Upper lobe of right lung (tissue), 1 donor: ENCODE data around the gene DAB1. TPM values are rescaled to one million over a fixed set of nuclear protein-coding genes. Genes with fewer than 3 reads are reported as not detected.
A peak's percentile ranks its signal among the peaks of the same experiment; 100 is the strongest.

ENCODE experiments used
- ATAC-seq: fragments of 200-7000 bp; cut with Tn5 transposase; one replicate; pipeline ENCODE4 v1.9.1; 2020; ENCODE audit warnings: mild to moderate bottlenecking, moderate library complexity
- DNase-seq: peaks from one replicate; pipeline ENCODE4 v3.0.0-alpha.2; 2020
- H3K27ac ChIP-seq: fragments of 200-600 bp; one replicate; pipeline ENCODE4 v1.8.0; 2022
- H3K27me3 ChIP-seq: fragments of 200-600 bp; one replicate; pipeline ENCODE4 v1.8.0; 2022; ENCODE audit warnings: mild to moderate bottlenecking
- H3K36me3 ChIP-seq: fragments of 200-600 bp; one replicate; pipeline ENCODE4 v1.8.0; 2022
- H3K4me1 ChIP-seq: fragments of 200-600 bp; one replicate; pipeline ENCODE4 v1.8.0; 2022
- H3K4me3 ChIP-seq: fragments of 200-600 bp; one replicate; pipeline ENCODE4 v1.8.0; 2022; ENCODE audit warnings: mild to moderate bottlenecking
- H3K9me3 ChIP-seq: fragments of 200-600 bp; one replicate; pipeline ENCODE4 v1.8.0; 2022
- intact Hi-C: fragments of 100-400 bp; cut with DNase I; formaldehyde crosslinking; loops from one replicate; pipeline ENCODE4 v1.11.0; 2022
- total RNA-seq: library from RNA; stranded (reverse); fragmentation: NEBNext Ultra II Directional; extraction: Animal tissue kit (Norgen Biotek cat#: 25700); gene quantifications from one replicate; pipeline ENCODE4 v1.2.1, GENCODE V29; 2021
- TF ChIP-seq, protein P1 (sequence below): fragments of 200-600 bp; IDR thresholded peaks from one replicate; pipeline ENCODE4 v1.8.0; 2022; ENCODE audit warnings: antibody characterized with exemption
- donor health status: DM: no; HTN: yes; CAD: no; lungs with severe emphysema.

DAB1 gene
- total RNA-seq, 1 donor from 2014 or later = 0.29 TPM

DNA sequence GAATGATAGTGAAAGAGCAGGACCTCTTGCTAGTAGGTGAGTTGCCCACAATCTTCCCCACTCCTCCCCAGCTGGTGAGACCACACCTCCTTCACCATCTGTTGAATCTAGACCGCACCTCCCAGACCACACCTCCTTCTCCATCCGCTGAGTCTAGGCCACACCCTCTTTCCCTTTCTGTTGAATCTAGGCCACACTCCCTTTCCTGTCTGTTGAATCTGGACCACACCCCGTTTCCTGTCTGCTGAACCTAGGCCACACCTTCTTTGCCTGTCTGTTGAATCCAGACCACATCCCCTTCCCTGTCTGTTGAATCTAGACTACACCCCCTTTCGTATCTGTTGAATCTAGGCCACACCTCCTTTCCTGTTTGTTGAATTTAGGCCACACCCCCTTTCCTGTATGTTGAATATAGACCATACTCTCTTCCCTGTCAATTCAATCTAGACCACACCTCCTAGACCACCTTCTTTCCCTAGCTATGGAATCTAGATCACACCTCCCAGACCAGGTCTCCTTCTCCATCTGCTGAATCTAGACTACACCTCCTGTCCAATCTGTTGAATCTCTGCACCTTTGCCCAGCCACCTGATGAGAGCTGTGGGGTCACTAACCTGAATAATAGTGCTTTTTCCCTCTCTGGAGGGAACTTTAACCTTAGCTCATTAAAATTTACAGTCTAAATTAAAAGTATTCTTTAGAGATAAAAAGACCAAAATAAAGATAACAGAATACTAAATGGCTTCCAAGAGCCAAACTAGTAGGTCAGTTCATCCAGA, 116.3 kb downstream of the DAB1 start:
- no peak for DNase-seq
- H3K27ac ChIP-seq = no peak overlapping the region
- no peaks in the 10 kb centered on the region for H3K27me3 ChIP-seq
- no peaks in the 10 kb centered on the region for H3K9me3 ChIP-seq
- no peaks in the 10 kb centered on the region for H3K4me1 ChIP-seq
- H3K4me3 ChIP-seq = no peak overlapping the region
- intact Hi-C loops = no loop called here
- peak; percentile 70 for ATAC-seq
- TF ChIP-seq, protein P1, sequence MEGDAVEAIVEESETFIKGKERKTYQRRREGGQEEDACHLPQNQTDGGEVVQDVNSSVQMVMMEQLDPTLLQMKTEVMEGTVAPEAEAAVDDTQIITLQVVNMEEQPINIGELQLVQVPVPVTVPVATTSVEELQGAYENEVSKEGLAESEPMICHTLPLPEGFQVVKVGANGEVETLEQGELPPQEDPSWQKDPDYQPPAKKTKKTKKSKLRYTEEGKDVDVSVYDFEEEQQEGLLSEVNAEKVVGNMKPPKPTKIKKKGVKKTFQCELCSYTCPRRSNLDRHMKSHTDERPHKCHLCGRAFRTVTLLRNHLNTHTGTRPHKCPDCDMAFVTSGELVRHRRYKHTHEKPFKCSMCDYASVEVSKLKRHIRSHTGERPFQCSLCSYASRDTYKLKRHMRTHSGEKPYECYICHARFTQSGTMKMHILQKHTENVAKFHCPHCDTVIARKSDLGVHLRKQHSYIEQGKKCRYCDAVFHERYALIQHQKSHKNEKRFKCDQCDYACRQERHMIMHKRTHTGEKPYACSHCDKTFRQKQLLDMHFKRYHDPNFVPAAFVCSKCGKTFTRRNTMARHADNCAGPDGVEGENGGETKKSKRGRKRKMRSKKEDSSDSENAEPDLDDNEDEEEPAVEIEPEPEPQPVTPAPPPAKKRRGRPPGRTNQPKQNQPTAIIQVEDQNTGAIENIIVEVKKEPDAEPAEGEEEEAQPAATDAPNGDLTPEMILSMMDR = no peak
- H3K36me3 ChIP-seq = no peaks in the 10 kb centered on the region

DNA sequence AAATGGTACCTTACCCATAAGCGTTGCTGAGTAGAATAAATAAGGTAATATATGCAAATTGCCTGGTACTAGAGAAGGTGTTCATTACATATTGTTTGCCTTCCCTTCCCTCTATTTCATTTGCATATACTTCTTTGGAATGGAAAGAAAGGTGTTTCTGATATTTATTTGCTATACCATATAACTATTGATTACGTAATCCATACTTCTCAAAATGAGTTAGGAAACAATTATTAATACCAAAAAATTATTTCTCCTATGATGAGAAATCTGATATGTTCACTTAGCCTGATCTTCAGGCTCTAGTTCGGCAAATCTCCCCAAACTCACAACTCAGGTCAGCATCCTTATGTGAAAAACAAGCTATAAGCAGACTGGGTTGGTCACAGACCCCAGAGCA, 119.3 kb downstream of the DAB1 start:
- DNase-seq (no peak), ATAC-seq (no peak)
- intact Hi-C loops = no loop called here
- H3K36me3 ChIP-seq = no peaks in the 10 kb centered on the region
- no peaks in the 10 kb centered on the region for H3K9me3 ChIP-seq
- no peak overlapping the region for H3K4me3 ChIP-seq
- no peaks in the 10 kb centered on the region for H3K4me1 ChIP-seq
- TF ChIP-seq, protein P1 = no peak
- H3K27me3 ChIP-seq = no peaks in the 10 kb centered on the region
- H3K27ac ChIP-seq = no peak overlapping the region

DNA sequence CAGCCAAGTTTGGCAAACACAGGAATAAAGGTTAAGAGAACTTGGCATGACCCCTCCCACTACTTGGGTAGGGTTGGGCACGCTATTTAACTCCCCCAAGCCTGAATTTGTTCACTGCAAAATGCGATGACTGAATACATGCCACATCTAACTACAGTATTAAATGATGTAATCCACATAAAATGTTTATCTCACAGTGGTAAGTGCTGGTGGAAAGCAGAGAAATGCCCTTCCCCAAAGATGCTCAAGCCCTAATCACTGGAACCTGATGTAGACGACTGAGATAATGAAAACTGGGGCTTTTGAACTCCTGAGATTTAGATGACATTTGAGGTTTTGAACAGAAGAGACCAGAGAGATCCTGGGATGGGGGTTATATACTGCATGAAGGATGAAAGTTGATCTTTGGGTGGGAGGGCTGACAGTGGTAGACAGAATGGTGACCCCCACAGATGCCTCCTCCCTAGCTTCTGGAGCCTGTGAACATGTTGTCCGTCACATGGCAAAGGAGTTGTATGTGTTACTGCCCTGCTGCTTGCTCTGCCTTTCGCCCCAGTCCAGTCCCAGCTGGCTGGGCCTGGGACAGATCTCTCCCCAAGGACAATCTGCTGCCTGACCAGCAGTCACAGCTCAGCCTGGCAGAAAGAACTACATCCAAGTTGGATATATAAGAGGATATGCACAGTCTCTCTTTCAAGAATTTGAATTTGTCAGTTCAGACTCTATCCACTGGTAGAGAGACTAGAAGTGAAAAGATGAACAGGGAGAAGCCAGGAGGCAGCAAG, 120.9 kb downstream of the DAB1 start:
- ATAC-seq = no peak
- TF ChIP-seq, protein P1 = no peak
- intact Hi-C loops = no loop called here

DNA sequence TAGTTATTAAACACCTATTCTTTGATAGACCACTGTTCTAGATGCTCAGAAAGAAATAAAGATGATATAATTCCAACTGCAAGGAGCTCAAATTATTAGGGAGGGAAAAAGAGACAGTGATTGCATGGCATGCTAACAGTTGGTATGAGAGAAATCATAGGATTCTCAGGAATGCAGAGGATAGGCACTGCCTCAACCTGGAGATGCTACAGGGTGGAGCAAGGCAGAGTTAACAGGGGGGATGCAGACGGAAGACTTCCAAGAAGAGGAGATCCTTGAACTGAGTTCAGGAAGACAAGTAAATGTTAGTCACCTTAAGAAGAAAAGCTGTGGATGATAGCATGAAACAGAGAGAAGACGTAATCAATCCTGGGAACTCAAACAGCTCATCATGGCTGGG, 123.7 kb downstream of the DAB1 start:
- Histone ChIP-seq H3K4me3 (no peak overlapping the region), H3K4me1 (no peaks in the 10 kb centered on the region), H3K27me3 (no peaks in the 10 kb centered on the region), H3K36me3 (no peaks in the 10 kb centered on the region), H3K9me3 (no peaks in the 10 kb centered on the region), H3K27ac (no peak overlapping the region)
- intact Hi-C loops = no loop called here
- DNase-seq (no peak), ATAC-seq (no peak)
- TF ChIP-seq, protein P1 = no peak

More for the DNA sequence above, 120.9 kb downstream of the DAB1 start:
- Histone ChIP-seq H3K9me3 (no peaks in the 10 kb centered on the region), H3K27me3 (no peaks in the 10 kb centered on the region), H3K4me1 (no peaks in the 10 kb centered on the region), H3K36me3 (no peaks in the 10 kb centered on the region), H3K27ac (no peak overlapping the region), H3K4me3 (no peak overlapping the region)
- no peak for DNase-seq

DNA sequence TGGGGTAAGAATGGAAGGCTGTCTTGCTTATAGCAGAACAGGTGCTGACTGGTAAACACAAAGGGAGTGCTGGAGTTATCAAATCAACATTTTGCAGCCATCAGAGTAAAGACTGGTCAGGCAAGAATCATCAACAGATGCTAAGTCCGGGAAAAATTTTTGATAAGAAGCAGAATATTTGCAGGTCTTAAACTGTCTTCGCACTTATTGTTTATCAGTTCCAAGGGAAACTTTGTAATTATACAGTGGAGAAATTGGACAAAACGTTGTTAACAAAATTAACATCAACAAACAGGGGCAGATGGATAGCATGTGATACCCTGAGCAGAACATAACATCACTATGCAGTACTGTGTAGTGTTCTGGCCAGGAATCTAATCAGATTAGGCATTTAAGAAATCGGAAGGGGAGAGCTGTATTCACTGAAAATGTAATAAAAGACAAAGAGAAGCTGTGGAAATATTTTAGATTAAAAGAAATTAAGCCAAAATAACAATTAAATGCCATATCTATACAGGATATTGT, 127.1 kb downstream of the DAB1 start:
- Histone ChIP-seq H3K27ac (no peak overlapping the region), H3K36me3 (no peaks in the 10 kb centered on the region), H3K4me1 (no peaks in the 10 kb centered on the region), H3K27me3 (no peaks in the 10 kb centered on the region), H3K9me3 (no peaks in the 10 kb centered on the region), H3K4me3 (no peak overlapping the region)
- intact Hi-C loops = no loop called here
- ATAC-seq = no peak
- no peak for DNase-seq
- TF ChIP-seq, protein P1 = no peak
